NB4 (cell line): ENCODE measurements around the gene ANXA6.

Source experiments
- POLR2A ChIP-seq: IDR thresholded peaks from 2 replicates; pipeline ENCODE4 v1.6.1; 2011; ENCODE audit warnings: mild to moderate bottlenecking; ENCODE audit not compliant: insufficient read length; ENCODE audit errors: extremely low read depth
- TF ChIP-seq, protein P1 (sequence below): IDR thresholded peaks from one replicate; pipeline ENCODE4 v1.5.1; 2012; ENCODE audit warnings: low read depth, low read length
- TF ChIP-seq, protein P2 (sequence below): IDR thresholded peaks from 2 replicates; pipeline ENCODE4 v1.6.1; 2011; ENCODE audit warnings: low read depth, low read length

DNA sequence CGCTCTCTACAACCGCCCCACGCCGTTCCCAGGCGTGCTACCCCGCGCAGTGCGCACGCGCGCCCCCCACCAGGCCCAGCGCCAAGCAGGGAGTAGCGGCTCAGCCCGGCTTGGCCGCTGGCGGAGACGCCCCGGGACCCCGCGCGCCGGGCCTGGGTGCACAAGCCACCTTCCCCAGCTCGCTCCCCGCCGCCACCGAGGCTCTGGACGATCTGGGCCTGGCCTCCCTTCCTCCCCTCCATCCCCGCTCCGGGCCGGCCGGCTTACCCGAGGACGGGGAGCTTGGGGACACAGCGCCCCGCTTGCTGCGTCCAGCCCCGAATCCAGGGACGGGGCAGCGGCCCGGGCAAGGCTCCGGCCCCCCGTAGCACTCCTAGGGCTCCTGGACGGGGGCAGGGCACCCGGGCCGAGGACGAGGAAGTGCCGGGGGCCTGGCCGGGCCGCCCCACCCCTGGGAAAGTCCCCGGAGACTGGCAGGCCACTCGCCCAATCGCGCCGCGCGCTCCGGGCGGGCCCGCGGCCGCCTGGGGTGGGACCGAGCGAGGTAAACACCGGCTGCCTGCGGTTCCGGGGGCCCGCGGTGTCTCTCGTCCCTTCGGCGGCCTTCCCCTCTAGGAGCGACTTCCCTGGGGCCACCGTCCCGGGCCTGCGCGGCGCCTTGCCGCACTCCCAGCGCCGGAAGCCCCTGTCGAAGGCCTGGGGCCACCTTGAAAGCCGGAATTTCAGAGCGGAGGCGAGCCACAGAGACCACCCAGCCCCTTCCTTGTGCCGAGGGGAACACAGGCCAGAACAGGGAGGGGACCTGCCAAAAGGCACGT lies 76.8 kb downstream of the ANXA6 start, which contains the start of gene TNIP1:
- TF ChIP-seq, protein P1, sequence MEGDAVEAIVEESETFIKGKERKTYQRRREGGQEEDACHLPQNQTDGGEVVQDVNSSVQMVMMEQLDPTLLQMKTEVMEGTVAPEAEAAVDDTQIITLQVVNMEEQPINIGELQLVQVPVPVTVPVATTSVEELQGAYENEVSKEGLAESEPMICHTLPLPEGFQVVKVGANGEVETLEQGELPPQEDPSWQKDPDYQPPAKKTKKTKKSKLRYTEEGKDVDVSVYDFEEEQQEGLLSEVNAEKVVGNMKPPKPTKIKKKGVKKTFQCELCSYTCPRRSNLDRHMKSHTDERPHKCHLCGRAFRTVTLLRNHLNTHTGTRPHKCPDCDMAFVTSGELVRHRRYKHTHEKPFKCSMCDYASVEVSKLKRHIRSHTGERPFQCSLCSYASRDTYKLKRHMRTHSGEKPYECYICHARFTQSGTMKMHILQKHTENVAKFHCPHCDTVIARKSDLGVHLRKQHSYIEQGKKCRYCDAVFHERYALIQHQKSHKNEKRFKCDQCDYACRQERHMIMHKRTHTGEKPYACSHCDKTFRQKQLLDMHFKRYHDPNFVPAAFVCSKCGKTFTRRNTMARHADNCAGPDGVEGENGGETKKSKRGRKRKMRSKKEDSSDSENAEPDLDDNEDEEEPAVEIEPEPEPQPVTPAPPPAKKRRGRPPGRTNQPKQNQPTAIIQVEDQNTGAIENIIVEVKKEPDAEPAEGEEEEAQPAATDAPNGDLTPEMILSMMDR: no peak
- peak; percentile 42 for TF ChIP-seq POLR2A
- TF ChIP-seq, protein P2, sequence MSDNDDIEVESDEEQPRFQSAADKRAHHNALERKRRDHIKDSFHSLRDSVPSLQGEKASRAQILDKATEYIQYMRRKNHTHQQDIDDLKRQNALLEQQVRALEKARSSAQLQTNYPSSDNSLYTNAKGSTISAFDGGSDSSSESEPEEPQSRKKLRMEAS: 0 out of 2 replicates have a peak, but pooled peaks have one; percentile 46
